DMS 273 (cell line): ENCODE results near the gene PACRG.

Experiments
- DNase-seq: peaks from one replicate; lab custom pipeline; 2025; ENCODE audit not compliant: unreplicated experiment; lab: John Stamatoyannopoulos, UW

Gene PACRG

DNA sequence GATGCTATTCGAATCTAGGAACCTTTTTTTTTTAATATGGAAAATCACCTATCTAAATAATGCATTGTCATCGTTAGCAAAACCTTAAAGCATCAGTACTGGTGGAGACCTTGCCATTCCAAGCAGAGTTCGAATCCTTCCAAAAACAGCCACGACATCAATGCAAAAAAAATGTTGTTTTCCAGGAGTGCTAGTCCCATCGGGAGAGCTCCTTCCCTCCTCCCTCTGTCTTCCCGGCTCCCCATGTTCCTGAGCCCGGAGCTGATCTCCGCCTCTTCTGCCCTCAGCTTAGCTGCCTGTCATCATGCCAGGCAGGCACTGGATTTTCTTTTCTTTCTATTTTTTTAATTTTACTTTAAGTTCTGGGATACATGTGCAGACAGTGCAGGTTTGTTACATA lies 533.1 kb downstream of the PACRG start:
- DNase-seq: no peak

DNA sequence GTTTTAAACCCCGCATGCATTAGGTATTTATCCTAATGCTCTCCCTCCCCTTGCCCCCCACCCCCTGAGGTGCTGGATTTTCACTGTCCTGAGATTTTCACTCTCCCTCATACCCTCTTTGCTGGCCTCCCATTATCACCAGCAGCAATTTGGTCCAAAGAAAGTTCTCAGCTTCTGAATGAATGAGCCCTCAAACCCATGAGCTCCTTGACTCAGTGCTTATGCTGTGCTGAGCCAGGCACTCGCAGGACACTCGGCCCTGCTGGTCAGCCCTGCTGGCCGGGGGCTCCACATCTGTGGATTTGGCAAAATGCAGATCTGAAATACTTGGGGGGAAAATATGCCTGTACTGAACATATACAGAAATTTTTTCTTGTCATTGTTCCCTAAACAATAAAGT lies 533.6 kb downstream of the PACRG start:
- no peak for DNase-seq

DNA sequence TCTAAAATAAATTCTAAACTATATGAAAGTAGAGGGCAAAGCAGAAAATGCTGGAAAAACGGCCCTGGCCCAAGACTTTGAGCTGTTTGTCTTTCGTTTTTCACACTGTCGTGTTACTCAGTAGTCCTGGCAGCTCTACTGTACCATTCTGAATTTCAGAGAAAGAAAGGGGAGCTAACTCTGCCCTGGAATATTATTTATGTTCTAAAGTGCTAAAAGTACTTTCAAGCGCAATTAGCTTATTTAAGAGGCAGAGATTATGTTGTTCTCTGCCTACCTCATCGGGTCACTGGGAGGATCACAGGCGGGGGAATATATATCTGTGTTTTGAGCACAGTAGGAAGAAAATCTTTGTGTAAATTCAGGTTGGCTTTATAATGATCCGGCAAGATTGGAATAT lies 534.3 kb downstream of the PACRG start:
- no peak for DNase-seq

DNA sequence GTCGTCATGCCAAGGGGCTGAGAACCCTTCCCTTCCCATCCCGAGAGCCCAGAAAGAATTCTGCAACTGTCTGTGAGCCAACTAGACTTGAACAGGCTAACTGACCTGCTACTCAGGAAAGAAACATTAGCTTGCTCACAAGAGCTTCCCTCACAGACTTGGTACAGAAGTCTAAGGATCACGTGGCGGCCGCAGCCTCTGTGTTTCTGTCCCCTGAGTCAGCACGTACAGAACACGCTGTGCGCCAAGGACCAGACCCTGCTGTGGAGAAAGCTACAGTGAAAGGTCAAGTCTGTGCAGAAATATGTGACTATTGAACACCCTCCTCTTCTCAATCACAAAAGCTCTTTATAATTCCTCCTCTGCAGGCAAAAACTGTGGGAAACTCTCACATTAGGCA lies 535.4 kb downstream of the PACRG start:
- no peak for DNase-seq

DNA sequence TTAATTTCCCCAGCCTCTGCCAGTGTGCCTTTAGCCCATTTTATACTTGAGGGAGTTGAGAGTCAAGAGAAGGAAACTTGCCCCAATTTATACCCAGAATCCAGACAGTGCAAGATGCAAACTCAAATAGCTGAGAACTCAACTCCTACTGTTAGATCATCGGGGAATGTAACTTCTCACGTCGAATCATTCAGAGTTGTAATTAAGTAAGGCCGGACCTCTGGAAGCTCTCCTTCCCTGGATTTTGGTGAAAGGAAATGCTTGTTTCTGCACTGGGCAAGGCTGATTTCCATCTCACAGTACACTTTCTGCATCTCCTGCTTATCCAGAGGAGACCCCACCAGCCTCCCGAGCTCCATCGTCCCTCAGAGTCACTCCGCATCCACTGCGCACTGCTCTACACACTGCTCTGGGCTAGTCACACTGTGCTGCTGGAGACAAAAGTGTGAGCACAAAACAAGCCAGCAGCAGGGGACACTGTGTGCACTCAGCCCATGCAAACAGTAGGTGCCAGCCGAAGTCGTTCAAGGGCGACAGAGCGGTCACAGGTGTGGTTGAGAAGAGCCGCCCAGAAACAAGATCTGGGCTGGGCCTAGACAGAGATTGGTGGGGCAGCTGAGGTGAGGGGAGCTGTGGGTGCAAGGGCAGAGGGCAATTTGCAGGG lies 536.4 kb downstream of the PACRG start:
- no peak for DNase-seq

DNA sequence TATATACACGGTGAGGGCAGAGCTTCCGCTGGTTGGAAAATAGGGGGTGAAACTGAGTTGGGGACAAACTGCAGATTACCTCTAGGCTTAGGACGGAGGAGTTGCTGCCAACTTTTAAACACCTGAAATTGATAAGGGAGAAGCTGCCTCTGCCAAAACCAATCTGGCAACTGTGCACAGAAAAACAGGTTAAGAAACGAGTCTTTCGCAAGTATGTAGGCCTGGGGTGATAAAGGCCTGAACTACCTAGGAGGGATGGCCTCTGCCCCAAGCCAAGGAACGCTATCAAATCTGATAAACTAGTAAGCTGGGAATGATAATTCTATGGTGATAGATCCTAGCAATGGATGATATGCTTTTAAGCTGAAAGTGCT lies 536.9 kb downstream of the PACRG start:
- DNase-seq: no peak

DNA sequence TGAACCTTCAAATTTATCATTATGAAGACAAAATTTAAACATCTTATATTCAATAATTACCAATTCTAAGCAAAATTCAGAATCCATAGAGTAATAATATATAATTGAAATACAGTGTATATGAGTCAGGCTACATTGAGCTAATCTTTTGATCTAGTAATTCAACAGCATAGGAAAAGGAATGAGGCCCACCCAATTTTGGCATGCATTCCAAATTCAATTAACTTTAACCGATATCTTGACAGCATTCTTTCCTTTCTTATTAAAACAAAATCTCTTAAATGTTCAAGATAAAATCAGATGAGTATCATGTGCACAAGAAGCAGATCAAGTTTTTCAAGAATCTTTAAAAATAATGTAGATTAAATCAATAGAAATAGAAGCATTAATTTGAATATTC lies 553.9 kb downstream of the PACRG start:
- DNase-seq: no peak

DNA sequence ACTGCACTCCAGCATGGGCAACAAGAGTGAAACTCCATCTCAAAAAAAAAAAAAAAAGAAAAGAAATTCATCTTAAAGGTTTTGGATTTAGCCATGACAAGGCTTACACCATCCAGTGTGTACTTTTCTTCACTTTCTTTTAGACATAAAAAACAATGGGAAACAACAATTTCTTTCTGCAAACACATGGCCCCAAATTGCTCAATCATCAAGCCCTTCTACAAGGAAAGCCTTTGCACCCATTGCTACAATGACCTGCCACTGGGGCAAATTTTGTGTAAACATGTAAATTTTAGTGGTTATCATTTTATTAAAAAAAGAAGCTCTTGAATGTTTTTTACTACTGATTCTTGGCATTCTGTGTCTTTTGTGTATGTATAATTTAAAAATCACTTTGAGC lies 554.9 kb downstream of the PACRG start:
- no peak for DNase-seq

DNA sequence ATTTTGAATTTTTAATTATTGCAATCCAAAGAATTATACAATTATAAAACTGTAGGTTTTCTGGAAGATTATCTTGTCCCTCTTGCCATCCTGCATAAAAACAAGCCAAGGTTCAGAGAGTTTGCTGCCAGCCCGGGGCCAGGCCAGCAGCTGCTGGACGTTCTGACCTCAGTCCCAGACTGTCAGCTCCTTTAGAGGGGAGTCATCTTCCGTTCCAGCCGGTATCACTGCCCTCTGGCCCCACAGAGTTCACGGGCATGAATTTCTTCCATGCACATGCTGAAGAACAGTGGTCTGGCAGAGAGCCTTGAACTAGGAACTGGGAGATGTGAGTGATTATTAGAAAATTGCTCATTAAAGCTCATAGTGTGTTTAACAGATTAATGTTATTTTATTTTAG lies 556.4 kb downstream of the PACRG start:
- no peak for DNase-seq

DNA sequence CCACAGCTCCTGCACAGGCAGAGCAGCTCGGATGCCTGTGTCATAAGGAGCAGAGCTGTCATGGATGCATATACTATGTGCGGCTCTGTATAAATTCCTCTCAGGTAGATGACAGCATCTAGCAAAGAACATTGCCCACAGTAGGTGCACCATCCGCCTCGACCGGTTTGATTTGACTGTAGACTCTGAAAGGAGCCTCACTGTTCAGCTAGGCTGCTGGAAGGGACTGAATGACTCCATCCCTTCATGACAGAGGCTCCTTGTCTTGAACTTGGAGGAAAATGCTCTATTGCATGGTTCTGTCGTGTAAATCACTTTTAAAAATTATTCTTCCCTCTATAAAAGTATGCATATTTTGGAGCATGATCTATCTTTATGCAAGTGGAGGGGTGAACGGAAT lies 557.9 kb downstream of the PACRG start:
- no peak for DNase-seq

DNA sequence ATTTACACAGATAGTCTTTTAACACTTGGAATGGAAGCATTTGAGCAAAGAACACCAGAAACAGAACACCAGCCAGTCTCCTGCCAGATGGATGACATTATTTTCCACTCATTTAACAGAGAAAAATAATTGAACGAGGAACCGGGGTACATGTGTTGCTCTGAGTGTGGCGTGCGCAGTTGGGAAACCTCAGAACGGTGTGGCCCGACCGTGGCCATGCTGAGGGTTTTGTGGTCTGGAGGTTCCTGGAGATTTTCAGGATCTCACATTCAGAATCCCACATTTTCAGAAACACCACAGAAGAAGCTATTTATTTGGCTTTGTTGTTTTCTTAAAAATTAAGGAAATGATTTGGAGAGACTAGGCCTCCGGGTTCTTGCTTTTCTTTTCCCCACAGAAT lies 559.9 kb downstream of the PACRG start:
- DNase-seq: no peak

DNA sequence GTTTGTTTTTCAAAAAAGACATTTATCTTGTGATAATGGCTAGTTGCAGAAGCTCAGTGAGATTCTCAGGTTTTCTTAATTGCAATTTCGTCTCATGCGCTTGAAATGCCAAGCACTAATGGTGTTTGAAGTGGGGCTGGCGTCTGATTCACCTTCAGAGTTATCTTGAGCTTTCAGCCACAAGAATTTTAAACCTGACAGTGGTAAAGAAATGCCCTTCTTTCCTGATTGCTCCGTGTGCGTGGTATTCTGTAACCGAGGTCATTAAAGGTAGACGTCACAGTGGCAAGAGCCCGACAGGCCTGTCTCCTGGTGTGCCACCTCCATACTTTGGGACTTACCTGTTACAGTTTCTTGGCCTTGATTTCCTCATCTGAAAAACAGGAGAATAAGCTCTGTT lies 560.3 kb downstream of the PACRG start:
- no peak for DNase-seq

DNA sequence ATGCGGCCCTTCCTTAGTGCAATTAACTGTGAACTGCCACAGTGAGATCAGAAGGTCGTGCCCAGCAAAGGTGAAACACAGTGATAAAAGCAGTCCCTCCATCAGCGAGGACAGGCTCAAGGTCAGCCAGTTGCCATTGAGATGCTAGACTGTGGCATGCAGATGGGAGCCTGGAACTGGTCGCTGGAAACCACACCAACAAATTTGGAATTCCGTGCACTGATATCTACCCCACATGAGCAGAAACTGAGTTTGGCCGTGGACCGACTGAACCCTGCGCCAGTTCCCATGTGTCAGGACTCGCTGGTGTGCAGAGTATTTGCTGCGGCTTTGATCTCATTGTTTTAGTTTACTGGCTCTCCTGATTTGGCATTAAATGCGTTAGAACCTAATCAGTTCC lies 561.1 kb downstream of the PACRG start:
- no peak for DNase-seq

DNA sequence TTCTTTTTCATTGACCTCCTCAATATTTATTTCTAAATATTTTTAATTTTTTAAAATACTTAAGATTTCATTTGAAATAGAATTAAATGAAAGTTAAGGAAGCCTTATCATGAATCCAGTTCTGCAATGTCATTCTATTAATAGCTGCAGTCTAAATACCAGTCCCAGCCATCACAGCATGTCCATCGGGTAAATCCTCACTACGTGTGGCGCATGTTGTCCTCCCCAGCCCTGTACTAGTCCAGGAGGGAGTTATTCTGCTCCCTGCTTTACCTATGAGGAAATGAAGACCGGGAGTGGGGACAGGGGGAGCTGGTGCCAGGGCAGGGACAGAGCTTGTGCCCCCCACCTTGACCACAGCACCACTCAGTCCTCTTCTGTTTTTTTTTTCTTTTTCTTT lies 561.7 kb downstream of the PACRG start:
- DNase-seq: no peak

DNA sequence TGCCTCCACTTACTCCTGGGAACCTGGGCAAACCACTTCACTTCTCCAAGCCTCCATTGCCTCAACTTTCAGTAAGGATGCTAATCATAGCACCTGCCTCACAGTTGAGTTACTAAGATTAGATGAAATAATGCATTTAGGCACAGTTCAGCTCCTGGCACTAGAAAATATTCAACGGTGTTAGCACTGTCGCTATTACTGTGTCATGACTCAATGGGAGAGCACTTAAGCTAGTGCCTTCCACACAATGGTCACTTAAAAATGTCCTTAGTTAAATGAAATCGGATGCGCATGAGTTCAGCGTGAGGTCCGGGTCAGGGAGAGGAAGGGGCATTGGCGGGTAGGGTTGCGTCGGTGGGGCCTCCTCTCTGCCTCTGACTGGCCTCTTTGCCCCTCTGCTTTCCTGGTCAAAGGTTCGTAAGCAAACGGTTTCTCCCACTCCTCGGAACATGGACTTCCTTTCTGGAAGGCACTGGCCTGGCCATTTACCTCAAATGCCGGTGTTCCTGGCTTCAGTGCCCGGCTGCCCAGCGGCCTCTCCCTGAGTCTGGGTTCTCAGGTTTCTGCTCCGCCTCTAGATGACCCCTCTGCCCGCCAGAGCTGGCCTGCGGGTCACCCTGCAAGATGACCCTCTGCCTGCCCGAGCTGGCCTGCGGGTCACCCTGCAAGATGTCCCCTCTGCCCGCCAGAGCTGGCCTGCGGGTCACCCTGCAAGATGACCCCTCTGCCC lies 562.9 kb downstream of the PACRG start:
- DNase-seq: no peak

DNA sequence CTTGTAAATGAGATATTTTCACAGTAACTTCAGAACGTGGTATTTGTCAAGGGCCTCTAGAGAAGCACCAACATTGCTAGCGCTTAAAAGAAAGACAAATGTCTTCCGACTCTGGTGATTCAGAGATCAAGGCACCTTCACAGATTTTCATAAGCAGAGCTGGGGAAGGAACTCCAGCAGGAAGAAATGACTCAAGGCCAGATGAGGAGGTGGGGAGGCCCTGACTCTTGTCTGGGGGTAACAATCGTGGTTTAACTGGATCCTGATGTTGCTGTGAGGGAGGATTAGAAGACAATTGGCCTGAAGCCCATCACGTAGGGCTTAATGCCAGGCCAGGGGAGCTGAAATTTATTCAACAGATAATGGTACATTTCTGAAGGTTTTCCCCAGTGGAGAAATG lies 563.8 kb downstream of the PACRG start:
- no peak for DNase-seq

DNA sequence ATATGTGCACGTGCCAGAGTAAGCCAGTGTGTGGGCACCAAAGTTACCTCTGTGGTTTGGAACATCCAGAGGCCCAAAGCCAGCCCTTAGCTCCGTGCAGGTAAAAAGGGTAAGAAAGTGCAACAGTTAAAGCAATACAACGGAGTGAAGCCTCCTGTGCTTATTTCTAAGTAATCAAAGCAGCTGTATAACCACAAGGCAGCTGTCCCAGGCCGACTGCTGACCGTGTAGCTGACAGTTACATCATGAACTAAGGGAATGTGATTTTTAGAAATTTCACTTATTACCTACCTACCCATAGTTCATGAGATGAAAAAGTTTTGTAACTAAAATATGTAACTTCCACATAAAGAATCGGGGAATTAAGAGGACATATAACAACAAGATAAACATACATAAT lies 565.5 kb downstream of the PACRG start:
- DNase-seq: no peak

DNA sequence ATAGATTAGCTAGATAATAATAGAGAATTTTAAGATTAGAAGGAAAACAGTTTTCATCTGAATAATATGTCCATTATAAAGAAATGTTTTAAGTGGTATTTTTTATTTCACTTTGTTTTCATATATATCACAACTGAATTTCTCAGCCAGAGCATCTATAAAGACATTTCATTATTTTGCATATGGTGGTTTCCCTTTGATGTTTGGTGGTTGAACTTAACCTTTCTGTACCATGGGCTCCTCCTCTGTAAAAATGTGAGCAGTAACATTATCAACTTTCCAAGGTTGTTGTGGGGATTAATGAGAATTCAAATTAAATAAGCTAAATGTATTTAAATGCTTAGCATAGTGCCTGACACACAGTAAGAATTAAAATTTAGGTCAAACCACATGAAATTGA lies 567.0 kb downstream of the PACRG start:
- no peak for DNase-seq

DNA sequence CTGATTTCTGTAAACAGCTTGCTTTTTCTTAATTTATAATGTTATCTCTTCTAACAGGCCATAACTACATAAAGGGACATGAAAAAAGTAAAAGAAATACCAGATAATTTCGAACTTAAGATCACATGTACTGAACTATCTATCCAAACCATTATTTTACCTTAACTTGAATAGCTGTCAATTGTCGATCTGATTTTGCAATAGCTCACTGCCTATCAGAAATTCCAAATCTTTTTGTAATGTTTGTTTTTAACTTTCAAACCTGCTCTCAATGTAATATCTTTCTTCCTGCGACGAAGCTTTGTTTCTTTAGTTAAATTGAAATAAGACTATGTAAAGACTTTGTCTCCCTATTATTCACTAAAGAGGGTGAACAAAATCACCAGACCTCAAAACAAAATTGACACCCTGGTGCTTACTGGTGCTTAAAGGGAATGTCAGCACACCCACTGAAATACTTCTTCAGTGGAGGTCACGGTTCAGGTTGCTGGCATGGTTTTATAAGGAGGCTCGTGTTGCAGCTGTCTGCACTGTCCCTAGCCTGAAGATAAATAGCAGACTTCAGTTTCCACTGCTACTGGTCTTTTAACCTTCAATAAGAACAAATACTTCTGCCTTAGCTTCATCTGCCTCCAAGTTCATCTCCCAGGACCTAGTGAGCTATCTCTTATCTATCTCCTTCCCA lies 569.2 kb downstream of the PACRG start:
- DNase-seq: no peak

DNA sequence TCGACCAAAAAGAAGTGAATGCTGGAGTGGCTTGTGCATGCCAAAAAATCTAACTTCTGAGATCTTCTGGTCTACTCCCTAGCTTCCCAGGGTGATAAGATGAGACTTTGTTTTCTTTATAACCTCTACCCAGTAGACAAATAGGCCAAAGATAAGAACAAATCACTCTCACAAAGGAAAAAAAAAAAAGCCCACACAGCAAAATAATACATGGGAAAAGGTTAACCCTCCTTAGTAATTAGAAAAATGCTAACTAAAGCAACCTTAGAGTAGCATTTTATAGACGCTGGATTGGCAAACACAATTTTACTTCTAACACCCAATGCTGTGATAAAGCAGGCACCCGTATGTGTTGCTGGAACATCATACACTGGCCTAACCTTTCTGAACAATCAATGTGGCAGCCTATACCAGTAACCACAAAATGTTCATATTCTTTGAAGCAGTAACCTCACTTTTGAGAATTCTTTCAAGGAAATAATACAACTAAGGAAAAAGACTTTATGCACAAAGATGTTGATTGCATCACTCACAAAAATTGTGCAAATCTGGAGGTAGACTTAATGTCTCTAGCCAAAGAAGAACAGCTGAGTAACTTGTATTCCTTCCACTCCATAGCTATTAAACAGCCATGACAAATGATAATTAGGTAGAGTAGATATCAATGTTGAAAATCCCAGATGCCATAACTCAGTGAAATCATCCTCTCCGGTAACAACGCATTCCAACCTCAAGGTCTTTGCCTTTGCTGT lies 570.5 kb downstream of the PACRG start:
- DNase-seq: no peak

DNA sequence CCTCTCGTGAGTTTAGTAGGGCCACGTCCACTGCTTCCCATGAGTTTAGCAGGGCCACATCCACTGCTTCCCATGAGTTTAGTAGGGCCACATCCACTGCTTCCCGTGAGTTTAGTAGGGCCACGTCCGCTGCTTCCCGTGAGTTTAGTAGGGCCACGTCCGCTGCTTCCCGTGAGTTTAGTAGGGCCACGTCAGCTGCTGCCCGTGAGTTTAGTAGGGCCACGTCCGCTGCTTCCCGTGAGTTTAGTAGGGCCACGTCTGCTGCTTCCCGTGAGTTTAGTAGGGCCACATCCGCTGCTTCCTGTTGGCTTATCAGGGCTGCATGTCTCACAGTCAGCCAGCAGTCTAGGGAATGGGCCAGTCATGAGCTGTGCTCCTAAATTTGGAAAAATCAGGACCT lies 573.1 kb downstream of the PACRG start:
- DNase-seq: no peak
